OCI-LY1 (cell line): ENCODE data around the gene LIMA1.

ENCODE experiments used
- H2AFZ ChIP-seq: fragments of 200-600 bp; sonication (generic), shearing (Covaris generic); 2 replicates; pipeline ENCODE4 v1.6.0; 2014; ENCODE audit warnings: antibody characterized with exemption, mild to moderate bottlenecking, low read length
- H3F3A ChIP-seq: fragments of 200-600 bp; sonication (generic), shearing (Covaris generic); 2 replicates; pipeline ENCODE4 v1.6.0; 2014; ENCODE audit warnings: mild to moderate bottlenecking, antibody characterized with exemption, low read length, moderate library complexity; ENCODE audit not compliant: insufficient read depth
- H3K27ac ChIP-seq: fragments of 200-600 bp; sonication (generic); 2 replicates; pipeline ENCODE4 v1.5.1; 2014; ENCODE audit warnings: low read length, mixed run types, mild to moderate bottlenecking, low read depth; ENCODE audit not compliant: poor library complexity, severe bottlenecking
- H3K27me3 ChIP-seq: fragments of 200-600 bp; sonication (generic); 2 replicates; pipeline ENCODE4 v1.6.0; 2014; ENCODE audit warnings: antibody characterized with exemption, mild to moderate bottlenecking, low read length, moderate library complexity; ENCODE audit not compliant: insufficient read depth
- H3K36me3 ChIP-seq: fragments of 200-600 bp; sonication (generic); 2 replicates; pipeline ENCODE4 v1.6.1; 2014; ENCODE audit warnings: mild to moderate bottlenecking, antibody characterized with exemption, low read length, moderate library complexity, mixed read lengths; ENCODE audit not compliant: insufficient read depth
- H3K4me1 ChIP-seq: fragments of 200-600 bp; sonication (generic); 2 replicates; pipeline ENCODE4 v1.5.1; 2014; ENCODE audit warnings: mild to moderate bottlenecking, low read length, moderate library complexity; ENCODE audit not compliant: insufficient read depth, severe bottlenecking
- H3K4me2 ChIP-seq: fragments of 200-600 bp; sonication (generic), shearing (Covaris generic); 2 replicates; pipeline ENCODE4 v1.6.1; 2014; ENCODE audit warnings: low read length
- H3K4me3 ChIP-seq: fragments of 200-600 bp; sonication (generic); 2 replicates; pipeline ENCODE4 v1.5.1; 2014; ENCODE audit warnings: low read length, low read depth, mild to moderate bottlenecking, mixed read lengths; ENCODE audit not compliant: poor library complexity, severe bottlenecking
- H3K79me2 ChIP-seq: fragments of 200-600 bp; shearing (Covaris generic); 2 replicates; pipeline ENCODE4 v1.6.1; 2016; ENCODE audit warnings: mixed run types, low read length, mixed read lengths; ENCODE audit not compliant: insufficient read depth
- H3K9ac ChIP-seq: fragments of 200-600 bp; sonication (generic), shearing (Covaris generic); 2 replicates; pipeline ENCODE4 v1.6.1; 2014; ENCODE audit warnings: mild to moderate bottlenecking, low read length, mixed read lengths
- H3K9me2 ChIP-seq: fragments of 200-600 bp; sonication (generic), shearing (Covaris generic); 2 replicates; pipeline ENCODE4 v1.6.1; 2014; ENCODE audit warnings: low read depth, mild to moderate bottlenecking, low read length, mixed read lengths
- H3K9me3 ChIP-seq: fragments of 200-600 bp; shearing (Covaris generic); 2 replicates; pipeline ENCODE4 v1.6.1; 2014; ENCODE audit warnings: low read length, mixed read lengths
- H4K20me1 ChIP-seq: fragments of 200-600 bp; sonication (generic), shearing (Covaris generic); 2 replicates; pipeline ENCODE4 v1.6.0; 2016; ENCODE audit warnings: mild to moderate bottlenecking, low read length; ENCODE audit not compliant: insufficient read depth
- CTCF ChIP-seq: fragments of 200-600 bp; sonication (generic), shearing (Covaris generic); IDR thresholded peaks from 2 replicates; pipeline ENCODE4 v1.5.1; 2017; ENCODE audit warnings: mild to moderate bottlenecking, antibody characterized with exemption, low read length, moderate library complexity, mixed read lengths
- EZH2 ChIP-seq: fragments of 200-600 bp; sonication (generic), shearing (Covaris generic); IDR thresholded peaks from 2 replicates; pipeline ENCODE4 v1.8.0; 2017; ENCODE audit warnings: borderline replicate concordance, mixed run types, mild to moderate bottlenecking, antibody characterized with exemption, low read length, moderate library complexity, mixed read lengths

The LIMA1 gene

GRCh38 chr12:50192236-50192635, 91.1 kb downstream of the LIMA1 start:
- H3K79me2 ChIP-seq, result no peaks in the 10 kb centered on the region
- H3K4me3 ChIP-seq, result no peak overlapping the region
- no peaks in the 10 kb centered on the region for H3K9me2 ChIP-seq
- no peaks in the 10 kb centered on the region for H4K20me1 ChIP-seq
- no peak overlapping the region for H3K4me2 ChIP-seq
- no peak overlapping the region for H2AFZ ChIP-seq
- H3K9ac ChIP-seq, result no peak overlapping the region
- TF ChIP-seq CTCF (no peak), EZH2 (no peak)
- no peaks in the 10 kb centered on the region for H3K27me3 ChIP-seq
- H3K27ac ChIP-seq, result no peak overlapping the region
- no peaks in the 10 kb centered on the region for H3K4me1 ChIP-seq
- H3F3A ChIP-seq, result no peaks in the 10 kb centered on the region
- H3K36me3 ChIP-seq, result no peaks in the 10 kb centered on the region
- no peaks in the 10 kb centered on the region for H3K9me3 ChIP-seq

GRCh38 chr12:50190859-50191258, 92.5 kb downstream of the LIMA1 start:
- H3K9me2 ChIP-seq, result no peaks in the 10 kb centered on the region
- no peaks in the 10 kb centered on the region for H3K9me3 ChIP-seq
- H3K27ac ChIP-seq, result no peak overlapping the region
- no peak overlapping the region for H3K4me2 ChIP-seq
- H3K4me1 ChIP-seq, result no peaks in the 10 kb centered on the region
- no peak overlapping the region for H3K4me3 ChIP-seq
- no peaks in the 10 kb centered on the region for H4K20me1 ChIP-seq
- no peak overlapping the region for H2AFZ ChIP-seq
- no peaks in the 10 kb centered on the region for H3K79me2 ChIP-seq
- TF ChIP-seq EZH2, result no peak
- TF ChIP-seq CTCF, result no peak
- H3K27me3 ChIP-seq, result no peaks in the 10 kb centered on the region
- H3K36me3 ChIP-seq, result no peaks in the 10 kb centered on the region
- H3F3A ChIP-seq, result no peaks in the 10 kb centered on the region
- no peak overlapping the region for H3K9ac ChIP-seq

GRCh38 chr12:50188875-50189575, 94.3 kb downstream of the LIMA1 start:
- Histone ChIP-seq H3K27me3 (no peaks in the 10 kb centered on the region), H3K4me2 (no peak overlapping the region), H3K9me3 (no peaks in the 10 kb centered on the region), H3K79me2 (no peaks in the 10 kb centered on the region), H2AFZ (no peak overlapping the region), H3K27ac (no peak overlapping the region), H3K9me2 (no peaks in the 10 kb centered on the region), H4K20me1 (no peaks in the 10 kb centered on the region), H3K4me3 (no peak overlapping the region), H3F3A (no peaks in the 10 kb centered on the region), H3K4me1 (no peaks in the 10 kb centered on the region), H3K9ac (no peak overlapping the region), H3K36me3 (no peaks in the 10 kb centered on the region)
- no peak for TF ChIP-seq EZH2
- TF ChIP-seq CTCF, result no peak
